Measurements from ENCODE around the gene TPRA1.
"Not testable (repeated sequence)": the region's sequence is repeated elsewhere in the genome, so short reads cannot be mapped to it uniquely, and the experiment has no call there.

Gene TPRA1

GRCh38 chr3:127536830-127537812 lies 53.4 kb downstream of the TPRA1 start:
- DNase-seq (ENCODE audit: low read depth in 2 of 2), result no peak

DNA sequence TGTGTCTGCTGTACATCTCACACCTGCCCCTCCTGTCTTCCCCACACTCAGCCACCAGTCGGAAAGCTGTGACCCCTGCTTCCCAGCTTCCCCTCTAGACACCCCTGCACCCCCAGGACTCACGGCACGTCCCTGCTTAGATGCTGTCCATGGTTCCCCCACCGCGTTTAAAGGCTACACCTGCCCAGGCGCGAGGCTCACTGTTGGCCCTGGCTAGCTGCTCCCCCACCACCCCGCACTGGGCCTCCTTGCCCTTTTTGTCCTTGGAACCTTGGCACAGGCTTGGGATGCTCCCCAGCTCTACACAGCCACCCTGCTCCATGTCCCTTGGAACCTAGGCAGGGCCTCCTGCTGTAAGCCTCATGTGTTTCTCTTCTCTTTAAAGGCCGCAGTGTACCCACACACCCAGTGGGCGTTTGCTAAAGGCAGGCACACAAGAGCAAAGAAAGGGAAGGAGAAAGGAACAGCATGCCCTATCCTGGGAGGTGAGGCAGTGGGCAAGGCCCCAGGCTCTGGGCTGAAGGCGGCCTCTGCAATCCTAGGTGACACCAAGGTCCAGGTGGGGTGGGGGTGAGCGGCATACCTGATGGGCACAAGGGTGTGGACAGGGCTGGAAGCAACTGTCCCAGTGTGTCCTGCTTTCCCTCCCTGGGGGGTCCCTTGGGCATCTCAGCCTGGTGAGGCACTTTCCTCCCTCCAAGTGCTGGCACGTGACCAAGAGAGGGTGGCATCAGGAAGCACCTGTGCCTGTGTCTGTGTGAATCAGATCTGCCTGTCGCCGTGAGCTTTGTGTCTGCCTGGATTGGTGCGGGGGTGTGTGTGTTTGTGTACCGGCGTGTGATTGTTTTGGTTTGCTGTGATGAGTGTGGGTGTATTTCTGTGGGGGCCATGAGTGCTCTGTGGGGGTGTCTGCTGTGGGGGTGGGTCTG lies 54.4 kb downstream of the TPRA1 start:
- no peak for DNase-seq (ENCODE audit: low read depth in 2 of 2)

DNA sequence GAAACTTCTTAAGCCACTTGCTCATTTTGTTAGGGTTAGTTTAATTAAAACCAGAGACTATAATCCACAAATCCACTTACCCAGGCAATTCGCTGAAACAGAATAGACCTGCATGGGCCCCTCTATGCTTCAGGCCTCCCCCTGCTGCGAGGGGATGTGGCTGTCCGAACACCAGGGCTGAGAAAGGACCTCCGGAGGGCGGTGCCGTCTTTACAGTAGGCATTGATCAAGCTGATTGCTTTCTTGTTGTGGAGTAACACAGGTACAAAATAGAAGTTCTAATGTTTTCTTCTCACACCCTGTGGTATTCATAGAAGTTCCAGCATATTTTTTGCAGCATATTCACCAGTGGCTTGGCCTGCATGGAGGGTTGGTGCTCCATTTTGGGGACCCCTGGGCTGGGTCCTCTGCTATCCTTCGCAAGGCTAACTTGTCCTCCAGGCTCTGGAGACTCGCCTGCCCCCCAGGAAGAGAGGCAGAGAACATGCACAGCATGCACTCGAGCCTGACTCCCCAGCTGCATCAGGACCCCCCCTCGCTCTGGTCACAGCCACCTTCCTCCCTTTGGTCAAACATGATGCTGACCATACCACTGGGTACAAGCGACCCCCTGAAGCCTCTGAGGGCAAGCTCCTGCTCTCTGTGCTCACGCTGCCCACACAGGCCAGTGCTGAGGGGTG lies 55.3 kb downstream of the TPRA1 start:
- no peak for DNase-seq (ENCODE audit: low read depth in 2 of 2)

DNA sequence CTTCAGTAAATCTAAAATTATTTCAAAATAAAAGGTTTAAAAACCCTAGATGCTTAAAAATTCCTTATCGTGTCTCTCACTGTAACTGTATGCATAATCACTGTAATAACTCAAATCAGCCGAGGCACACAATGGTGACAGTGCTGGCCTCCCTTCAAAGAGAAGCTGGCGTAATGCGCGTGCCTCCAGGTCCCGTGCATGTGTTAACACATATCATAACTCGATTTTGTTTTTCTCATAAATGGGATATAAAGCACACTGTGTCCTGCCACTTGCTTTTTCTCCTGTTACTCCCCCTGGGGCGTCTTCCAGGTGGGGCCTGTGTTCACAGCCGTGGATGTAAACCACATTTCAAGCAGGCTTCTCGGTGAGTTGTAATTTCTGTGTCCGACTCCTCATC lies 56.0 kb downstream of the TPRA1 start:
- DNase-seq (ENCODE audit: low read depth in 2 of 2), result no peak

DNA sequence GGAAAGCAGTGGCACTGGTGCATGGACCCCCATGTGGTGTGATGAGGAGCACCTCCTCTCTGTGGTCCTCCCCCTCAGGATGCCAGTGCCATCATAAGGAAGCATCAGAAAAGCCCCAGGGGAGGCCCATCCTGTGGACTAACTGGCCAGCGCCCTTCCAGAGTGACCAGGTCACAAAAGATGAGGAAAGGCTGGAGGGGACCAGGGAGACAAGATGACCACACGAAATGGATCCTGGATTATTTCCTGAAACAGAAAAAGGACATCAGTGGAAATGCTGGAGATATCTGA lies 56.4 kb downstream of the TPRA1 start:
- DNase-seq (ENCODE audit: low read depth in 2 of 2), result no peak

- no peak for DNase-seq (ENCODE audit: low read depth in 2 of 2)
Observed at GRCh38 chr3:127532561-127533203, 57.9 kb downstream of the TPRA1 start.

- DNase-seq (ENCODE audit: low read depth in 2 of 2), result no peak
Observed at GRCh38 chr3:127531821-127532220, 58.7 kb downstream of the TPRA1 start.

DNA sequence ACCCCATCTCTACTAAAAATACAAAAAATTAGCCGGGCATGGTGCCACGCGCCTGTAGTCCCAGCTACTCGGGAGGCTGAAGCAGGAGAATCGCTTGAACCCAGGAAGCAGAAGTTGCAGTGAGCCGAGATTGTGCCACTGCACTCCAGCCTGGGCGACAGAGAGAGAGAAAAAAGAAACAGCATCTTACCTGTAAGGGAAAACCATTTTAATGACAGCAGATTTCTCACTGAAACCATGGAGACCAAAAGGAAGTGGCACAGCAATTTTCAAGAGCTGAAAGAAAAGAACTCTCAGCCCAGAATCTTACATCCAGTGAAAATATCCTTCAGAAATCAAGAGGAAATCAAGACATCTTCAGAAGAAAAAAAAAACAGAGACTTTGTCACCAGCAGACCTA lies 59.7 kb downstream of the TPRA1 start:
- DNase-seq (ENCODE audit: low read depth in 2 of 2), result not testable (repeated sequence)

- DNase-seq (ENCODE audit: low read depth in 2 of 2), result no peak
Observed at GRCh38 chr3:127529346-127530188, 61.0 kb downstream of the TPRA1 start.

DNA sequence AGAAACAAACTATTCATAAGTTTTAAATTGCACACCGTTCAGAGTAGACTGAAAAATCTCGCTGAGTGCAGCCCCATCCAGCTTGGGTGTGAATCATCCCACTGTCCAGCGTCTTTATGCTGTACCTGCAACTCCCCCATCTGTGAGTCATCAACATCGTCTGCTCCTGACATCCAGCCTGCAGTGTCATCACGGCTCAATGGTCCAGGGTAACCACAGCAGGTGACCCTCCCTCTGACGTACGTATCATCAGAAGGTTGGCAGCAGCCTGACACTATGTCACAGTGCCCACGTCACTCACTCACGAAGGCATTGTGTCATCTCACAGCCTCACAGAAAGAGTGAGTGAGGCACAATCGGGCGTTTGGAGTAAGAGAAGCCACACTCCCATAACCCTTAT lies 65.2 kb downstream of the TPRA1 start:
- no peak for DNase-seq (ENCODE audit: low read depth in 2 of 2)

GRCh38 chr3:127524296-127524896 lies 66.1 kb downstream of the TPRA1 start:
- no peak for DNase-seq (ENCODE audit: low read depth in 2 of 2)

All from fibroblast of skin of left biceps (primary cell).